Stromal cell of bone marrow (primary cell): ENCODE data around the gene POLR2M.

Experiments used
- DNase-seq: peaks from one replicate; pipeline ENCODE4 v3.0.0-alpha.2; 2012; ENCODE audit warnings: low read depth

POLR2M gene

DNA sequence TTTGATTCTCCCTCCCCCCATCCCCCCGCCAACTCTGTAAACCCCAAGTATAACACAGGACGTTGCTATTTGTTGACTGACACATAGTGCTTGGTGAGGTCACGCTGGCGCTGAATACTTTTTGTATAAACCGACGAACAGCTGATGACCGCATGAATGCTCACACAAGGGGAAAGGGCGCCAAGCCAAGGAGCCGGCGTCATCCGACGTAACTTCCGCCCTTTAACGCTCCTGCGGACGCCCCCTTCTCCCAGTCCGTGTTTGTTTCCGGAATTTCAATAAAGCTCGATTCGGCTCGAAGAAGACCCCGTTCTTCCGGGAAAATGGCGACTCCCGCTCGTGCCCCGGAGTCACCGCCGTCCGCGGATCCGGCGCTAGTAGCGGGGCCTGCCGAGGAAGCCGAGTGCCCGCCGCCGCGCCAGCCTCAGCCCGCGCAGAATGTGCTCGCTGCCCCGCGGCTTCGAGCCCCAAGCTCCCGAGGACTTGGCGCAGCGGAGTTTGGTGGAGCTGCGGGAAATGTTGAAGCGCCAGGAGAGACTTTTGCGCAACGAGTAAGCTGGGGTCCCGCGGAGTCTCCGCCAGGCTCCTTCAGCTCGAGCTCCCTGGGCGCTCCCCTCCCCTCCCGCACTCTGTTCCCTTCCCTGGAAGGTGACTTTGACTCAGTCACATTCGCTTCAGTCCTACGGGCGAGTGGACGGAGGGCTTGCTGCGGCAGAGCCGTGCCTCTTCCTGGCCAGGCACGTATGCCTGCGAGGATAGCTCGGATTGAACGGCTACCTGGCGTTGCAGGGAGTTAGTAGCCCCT is at the start of gene POLR2M:
Gene POLR2M (plus strand): TSS at position 310 of the 805 bp plus-strand sequence. CDS start 129 bp downstream, at position 439.
- DNase-seq = peak; percentile 99

GRCh38 chr15:57657619-57658018 is 48.9 kb upstream of the POLR2M start:
- no peak for DNase-seq

GRCh38 chr15:57662091-57662744 is 44.3 kb upstream of the POLR2M start:
- no peak for DNase-seq

- no peak for DNase-seq
Observed at GRCh38 chr15:57662802-57663201, 43.7 kb upstream of the POLR2M start.

GRCh38 chr15:57663262-57663661 is 43.3 kb upstream of the POLR2M start:
- DNase-seq = no peak

GRCh38 chr15:57665194-57665593 is 41.3 kb upstream of the POLR2M start:
- DNase-seq = no peak

- no peak for DNase-seq
Observed at GRCh38 chr15:57665939-57666338, 40.6 kb upstream of the POLR2M start.

DNA sequence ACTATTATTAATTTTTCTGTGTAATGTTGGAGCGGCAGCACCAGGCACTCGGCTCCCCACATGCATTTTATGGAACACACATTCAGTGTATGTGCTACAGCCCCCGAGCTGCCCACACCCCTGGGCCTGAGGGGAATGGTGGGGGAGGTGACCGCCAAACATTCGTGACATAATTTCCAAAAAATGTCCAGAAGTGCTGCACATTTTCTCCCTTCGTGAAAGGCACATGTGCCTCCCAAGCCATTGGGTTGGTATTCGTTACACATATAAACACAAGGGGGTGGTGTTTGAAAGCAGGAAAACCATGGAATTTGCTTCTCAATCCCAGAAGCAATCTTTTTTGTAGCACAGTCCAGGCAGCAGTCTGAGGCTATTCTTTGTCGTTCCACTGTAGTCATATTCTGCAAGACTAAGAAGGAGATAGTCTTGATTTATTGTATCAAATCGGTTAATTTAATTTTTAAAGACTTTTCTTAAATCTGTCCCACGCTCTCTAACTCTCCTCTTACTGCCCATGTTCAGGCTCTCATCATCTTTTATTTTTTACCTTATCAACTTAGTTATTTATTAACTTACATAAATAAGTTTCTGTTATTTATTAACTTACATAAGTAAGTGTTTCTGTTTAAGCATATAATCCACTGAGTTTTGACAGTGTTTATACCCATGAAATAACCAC is 39.2 kb upstream of the POLR2M start:
- peak; percentile 66 for DNase-seq

- no peak for DNase-seq
Observed at GRCh38 chr15:57668016-57668415, 38.5 kb upstream of the POLR2M start.

GRCh38 chr15:57671636-57672035 is 34.9 kb upstream of the POLR2M start:
- no peak for DNase-seq

GRCh38 chr15:57675481-57676181 is 30.9 kb upstream of the POLR2M start:
- no peak for DNase-seq

DNA sequence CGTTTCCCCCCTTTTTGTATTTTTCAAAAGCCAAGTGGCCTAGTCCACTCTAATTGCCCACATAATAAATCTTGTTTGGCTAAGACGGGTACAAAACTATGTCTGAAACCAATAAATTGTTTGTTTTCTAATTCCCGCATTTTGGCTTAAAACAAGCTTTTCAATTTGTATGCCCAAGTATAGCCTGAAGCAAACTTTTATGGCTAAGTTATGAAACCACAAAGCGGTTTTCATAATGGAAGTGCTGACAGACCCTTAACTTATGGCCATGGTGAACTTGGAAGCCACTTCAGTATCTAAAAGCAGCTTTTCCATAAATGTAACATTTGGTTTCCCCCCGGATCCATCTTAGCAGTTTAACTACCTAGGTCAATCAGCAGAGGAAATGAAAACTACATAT is 29.9 kb upstream of the POLR2M start:
- DNase-seq = no peak

DNA sequence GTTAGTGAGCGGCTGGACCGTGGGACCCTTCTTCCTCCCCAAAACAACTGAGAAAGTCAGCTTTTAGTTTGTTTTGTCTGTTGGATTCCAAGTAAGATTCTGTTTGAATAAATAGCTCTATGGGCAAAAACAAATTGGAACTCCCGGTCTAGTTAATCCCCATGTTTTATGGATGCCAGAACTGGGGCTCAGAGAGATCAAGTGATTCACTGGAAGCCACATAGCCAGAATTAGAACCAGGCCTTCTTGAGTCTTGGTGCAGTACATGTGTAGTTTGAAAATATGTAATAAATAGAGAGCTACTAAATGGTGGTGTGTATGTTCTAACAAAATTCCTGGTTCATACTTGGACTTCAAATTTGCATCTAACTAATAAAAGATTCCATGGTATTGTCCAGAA is 29.3 kb upstream of the POLR2M start:
- DNase-seq = no peak

GRCh38 chr15:57680021-57680420 is 26.5 kb upstream of the POLR2M start:
- DNase-seq = peak; percentile 81

GRCh38 chr15:57681011-57681410 is 25.5 kb upstream of the POLR2M start:
- DNase-seq = no peak

GRCh38 chr15:57683481-57683880 is 23.0 kb upstream of the POLR2M start:
- no peak for DNase-seq

- no peak for DNase-seq
Observed at GRCh38 chr15:57684491-57685151, 21.9 kb upstream of the POLR2M start.

GRCh38 chr15:57685306-57686095 is 21.0 kb upstream of the POLR2M start:
- no peak for DNase-seq

GRCh38 chr15:57686657-57687056 is 19.9 kb upstream of the POLR2M start:
- no peak for DNase-seq

DNA sequence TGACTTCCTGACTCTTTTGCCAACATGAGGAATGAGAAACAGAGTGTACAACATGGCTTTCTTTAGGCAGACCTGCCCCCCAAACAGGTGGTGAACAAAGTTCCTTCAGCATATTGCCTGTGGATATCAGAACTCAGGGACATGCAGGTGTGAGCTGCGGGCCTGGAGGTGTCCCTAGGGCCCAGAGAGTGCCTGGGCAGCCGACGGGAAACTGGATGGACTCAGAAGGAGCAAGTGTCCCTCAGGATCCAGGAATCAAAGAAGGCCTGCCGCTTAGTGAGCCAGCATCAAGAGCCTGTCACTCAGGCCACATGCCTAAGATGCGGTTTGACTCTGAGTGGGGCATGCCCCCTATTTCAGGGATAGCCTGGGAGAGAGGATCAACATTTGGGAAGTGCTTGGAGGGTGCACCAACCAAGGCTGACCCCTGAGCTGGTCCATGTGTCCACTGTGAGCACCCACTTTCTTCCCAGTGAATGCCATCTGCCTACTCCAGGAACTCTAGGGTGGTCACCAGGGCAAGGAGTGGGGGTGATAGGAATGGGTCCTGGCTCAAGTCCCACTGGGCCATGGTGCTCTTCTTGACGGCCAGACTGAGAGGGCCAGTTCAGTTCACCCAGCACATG is 16.1 kb upstream of the POLR2M start:
- no peak for DNase-seq

DNA sequence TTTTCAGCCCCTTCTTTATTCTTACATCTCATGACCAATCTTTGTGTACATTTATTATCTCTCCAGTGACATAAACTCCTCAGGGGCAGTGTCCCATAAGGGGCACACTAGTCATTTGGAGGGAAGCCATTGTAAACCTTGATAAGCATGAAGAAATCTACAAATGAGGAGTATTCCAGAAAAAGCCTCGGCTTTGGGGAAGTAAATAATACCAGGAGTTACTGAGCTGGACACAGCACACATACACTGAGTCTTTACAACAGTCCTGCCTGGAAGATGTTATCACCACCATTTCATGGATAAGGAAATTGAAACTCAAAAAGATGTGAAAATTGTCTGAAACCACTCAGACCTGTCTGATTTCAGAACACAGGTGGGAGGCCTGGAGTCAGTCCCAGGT is 15.4 kb upstream of the POLR2M start:
- no peak for DNase-seq
